Trophoblast cell (in vitro differentiated cells and primary cell): ENCODE results near the gene HOMER3.
"Not testable (repeated sequence)": the region's sequence is repeated elsewhere in the genome, so short reads cannot be mapped to it uniquely, and the experiment has no call there.

ENCODE experiments used
- DNase-seq, 2 donors: peaks; one replicate each; pipeline ENCODE4 v3.0.0-alpha.2; 2016
- H2AFZ ChIP-seq: 2 replicates; pipeline ENCODE4 v1.6.1; 2013; ENCODE audit warnings: low read length, moderate library complexity, mild to moderate bottlenecking; ENCODE audit not compliant: insufficient read depth, poor library complexity
- H2AK5ac ChIP-seq: 2 replicates; pipeline ENCODE4 v1.6.1; 2013; ENCODE audit warnings: mild to moderate bottlenecking, low read length
- H2BK120ac ChIP-seq: 2 replicates; pipeline ENCODE4 v1.6.1; 2013; ENCODE audit warnings: low read length, mild to moderate bottlenecking, moderate library complexity; ENCODE audit not compliant: insufficient read depth, poor library complexity
- H2BK12ac ChIP-seq: 2 replicates; pipeline ENCODE4 v1.6.1; 2013; ENCODE audit warnings: mild to moderate bottlenecking, low read length, moderate library complexity
- H2BK5ac ChIP-seq: 2 replicates; pipeline ENCODE4 v1.6.1; 2013; ENCODE audit warnings: low read length, low read depth, moderate library complexity, mild to moderate bottlenecking; ENCODE audit not compliant: poor library complexity
- H3K14ac ChIP-seq: 2 replicates; pipeline ENCODE4 v1.6.1; 2013; ENCODE audit warnings: mild to moderate bottlenecking, low read length
- H3K18ac ChIP-seq: 2 replicates; pipeline ENCODE4 v1.6.1; 2013; ENCODE audit warnings: mild to moderate bottlenecking, low read length
- H3K23ac ChIP-seq: 2 replicates; pipeline ENCODE4 v1.6.1; 2013; ENCODE audit warnings: low read length
- H3K27ac ChIP-seq: 2 replicates; pipeline ENCODE4 v1.5.1; 2013; ENCODE audit warnings: low read depth, mild to moderate bottlenecking, inconsistent platforms, low read length, moderate library complexity
- H3K27me3 ChIP-seq: 2 replicates; pipeline ENCODE4 v1.6.1; 2013; ENCODE audit warnings: inconsistent platforms, mild to moderate bottlenecking, low read length, moderate library complexity; ENCODE audit not compliant: insufficient read depth
- H3K36me3 ChIP-seq, 2 experiments: 1 replicate in 1 of 2; 2 replicates in 1 of 2; pipeline ENCODE4 v1.6.1; 2013; ENCODE audit warnings: low read length in 2 of 2, mild to moderate bottlenecking in 2 of 2, moderate library complexity in 1 of 2; ENCODE audit not compliant: insufficient read depth in 2 of 2, control insufficient read depth in 1 of 2
- H3K4ac ChIP-seq: 2 replicates; pipeline ENCODE4 v1.6.1; 2013; ENCODE audit warnings: low read depth, mild to moderate bottlenecking, low read length, moderate library complexity
- H3K4me1 ChIP-seq, 2 experiments: 1 replicate in 1 of 2; 2 replicates in 1 of 2; pipeline ENCODE4 v1.6.1; 2013; ENCODE audit warnings: low read length in 2 of 2, mild to moderate bottlenecking in 2 of 2, moderate library complexity in 1 of 2; ENCODE audit not compliant: insufficient read depth in 2 of 2, control insufficient read depth in 1 of 2
- H3K4me2 ChIP-seq: 2 replicates; pipeline ENCODE4 v1.6.1; 2013; ENCODE audit warnings: inconsistent platforms, mild to moderate bottlenecking, low read length, moderate library complexity
- H3K4me3 ChIP-seq: 2 replicates; pipeline ENCODE4 v1.5.1; 2013; ENCODE audit warnings: mild to moderate bottlenecking, low read depth, low read length, inconsistent platforms
- H3K79me1 ChIP-seq: one replicate; pipeline ENCODE4 v1.6.1; 2013; ENCODE audit warnings: low read length
- H3K79me2 ChIP-seq: 2 replicates; pipeline ENCODE4 v1.6.1; 2013; ENCODE audit warnings: low read length, mild to moderate bottlenecking; ENCODE audit not compliant: control insufficient read depth, insufficient read depth, poor library complexity
- H3K9ac ChIP-seq: 2 replicates; pipeline ENCODE4 v1.6.1; 2013; ENCODE audit warnings: mild to moderate bottlenecking, low read length
- H3K9me3 ChIP-seq: 2 replicates; pipeline ENCODE4 v1.6.1; 2013; ENCODE audit warnings: low read depth, mild to moderate bottlenecking, control low read depth, inconsistent platforms, low read length; ENCODE audit not compliant: insufficient read depth
- H4K12ac ChIP-seq: 2 replicates; pipeline ENCODE4 v1.6.1; 2013; ENCODE audit warnings: low read depth, mild to moderate bottlenecking, low read length, moderate library complexity
- H4K8ac ChIP-seq: 2 replicates; pipeline ENCODE4 v1.6.1; 2013; ENCODE audit warnings: low read depth, mild to moderate bottlenecking, low read length, moderate library complexity
- H4K91ac ChIP-seq: one replicate; pipeline ENCODE4 v1.6.1; 2013; ENCODE audit warnings: low read depth, mild to moderate bottlenecking, low read length, moderate library complexity
- WGBS: extraction: QIAGEN DNeasy Blood & Tissue Kit; methylation state at CpG from one replicate; pipeline ENCODE4 v1.1.7; 2013; ENCODE audit warnings: missing lambda C conversion rate; ENCODE audit not compliant: insufficient read length, insufficient coverage; ENCODE audit errors: extremely low coverage; 5-methylcytosine and 5-hydroxymethylcytosine counted together

HOMER3 gene

GRCh38 chr19:18903156-18904037 lies 37.6 kb downstream of the HOMER3 start:
- peaks cover 4 to 5% of the 10 kb centered on the region in 2 experiments for H3K4me1 ChIP-seq
- peaks cover 76 to 81% of the 10 kb centered on the region in 2 experiments for H3K36me3 ChIP-seq
- H3K4me3 ChIP-seq: no peak overlapping the region
- no peak overlapping the region for H2BK12ac ChIP-seq
- no peak overlapping the region for H2BK5ac ChIP-seq
- no peak overlapping the region for H2AK5ac ChIP-seq
- H3K27ac ChIP-seq: no peak overlapping the region
- no peak overlapping the region for H3K18ac ChIP-seq
- no peaks in the 10 kb centered on the region for H3K79me2 ChIP-seq
- H3K9me3 ChIP-seq: peaks cover 3% of the 10 kb centered on the region
- H3K4ac ChIP-seq: no peak overlapping the region
- WGBS: no CpG with 5 or more reads among the region's 29 CpGs
- DNase-seq: no peak
- no peak overlapping the region for H3K14ac ChIP-seq
- no peaks in the 10 kb centered on the region for H3K79me1 ChIP-seq
- H2AFZ ChIP-seq: no peak overlapping the region
- no peak overlapping the region for H3K23ac ChIP-seq
- H3K9ac ChIP-seq: no peak overlapping the region
- H2BK120ac ChIP-seq: no peak overlapping the region
- no peak overlapping the region for H4K8ac ChIP-seq
- no peaks in the 10 kb centered on the region for H3K27me3 ChIP-seq
- H4K12ac ChIP-seq: no peak overlapping the region
- H3K4me2 ChIP-seq: no peak overlapping the region
- no peak overlapping the region for H4K91ac ChIP-seq

- not testable (repeated sequence) for H4K12ac ChIP-seq, H3K4me2 ChIP-seq, H3K4me3 ChIP-seq, H3K79me2 ChIP-seq, H2AK5ac ChIP-seq, H3K27ac ChIP-seq, H2AFZ ChIP-seq, H4K91ac ChIP-seq, H3K18ac ChIP-seq, H2BK5ac ChIP-seq, H3K9ac ChIP-seq, H3K4me1 ChIP-seq, H3K27me3 ChIP-seq, H3K4ac ChIP-seq, H2BK120ac ChIP-seq, H3K23ac ChIP-seq, H3K79me1 ChIP-seq, DNase-seq, H3K9me3 ChIP-seq, H2BK12ac ChIP-seq, H3K14ac ChIP-seq, H4K8ac ChIP-seq
- WGBS: no CpG with 5 or more reads among the region's 5 CpGs
- H3K36me3 ChIP-seq: peaks cover 70 to 74% of the 10 kb centered on the region in 2 experiments
These were observed 38.5 kb downstream of the HOMER3 start for GRCh38 chr19:18902519-18902918.

DNA sequence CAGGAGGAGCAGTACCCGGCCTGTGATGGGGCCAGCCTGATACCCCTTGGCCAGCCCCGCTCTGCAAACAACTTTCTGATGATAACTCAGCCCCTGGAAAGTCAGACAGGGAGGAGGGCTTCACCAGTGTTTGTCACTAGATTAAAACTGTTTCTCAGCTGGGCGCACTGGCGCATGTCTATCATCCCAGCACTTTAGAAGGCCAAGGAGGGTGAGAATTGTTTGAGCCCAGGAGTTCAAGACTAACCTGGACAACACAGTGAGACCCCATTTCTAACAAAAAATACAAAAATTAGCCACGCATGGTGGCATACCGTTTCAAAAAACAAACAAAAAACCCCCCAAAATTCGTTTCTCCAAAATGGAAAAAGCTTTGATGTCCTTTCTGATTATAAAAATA lies 39.5 kb downstream of the HOMER3 start:
- no peak overlapping the region for H3K9ac ChIP-seq
- no peak overlapping the region for H4K12ac ChIP-seq
- no peak overlapping the region for H2BK5ac ChIP-seq
- H2BK120ac ChIP-seq: no peak overlapping the region
- no peak overlapping the region for H4K8ac ChIP-seq
- no peak overlapping the region for H3K18ac ChIP-seq
- DNase-seq: no peak
- no peak overlapping the region for H4K91ac ChIP-seq
- H3K27ac ChIP-seq: no peak overlapping the region
- peaks cover 7% of the 10 kb centered on the region for H3K9me3 ChIP-seq
- H3K4me1 ChIP-seq: peaks cover 7 to 8% of the 10 kb centered on the region in 2 experiments
- peaks cover 59 to 64% of the 10 kb centered on the region in 2 experiments for H3K36me3 ChIP-seq
- H3K4me2 ChIP-seq: no peak overlapping the region
- H3K4me3 ChIP-seq: no peak overlapping the region
- H3K79me1 ChIP-seq: no peaks in the 10 kb centered on the region
- 100% methylated on average over 2 of the region's 7 CpGs for WGBS
- H2AK5ac ChIP-seq: no peak overlapping the region
- H3K79me2 ChIP-seq: no peaks in the 10 kb centered on the region
- no peaks in the 10 kb centered on the region for H3K27me3 ChIP-seq
- no peak overlapping the region for H2BK12ac ChIP-seq
- no peak overlapping the region for H3K14ac ChIP-seq
- no peak overlapping the region for H3K23ac ChIP-seq
- H2AFZ ChIP-seq: no peak overlapping the region
- no peak overlapping the region for H3K4ac ChIP-seq

GRCh38 chr19:18900700-18901481 lies 40.1 kb downstream of the HOMER3 start:
- no peak overlapping the region for H2BK5ac ChIP-seq
- peaks cover 7 to 8% of the 10 kb centered on the region in 2 experiments for H3K4me1 ChIP-seq
- DNase-seq: no peak
- H3K4me2 ChIP-seq: no peak overlapping the region
- no peaks in the 10 kb centered on the region for H3K79me2 ChIP-seq
- no peak overlapping the region for H3K4ac ChIP-seq
- H3K27ac ChIP-seq: no peak overlapping the region
- no peak overlapping the region for H3K14ac ChIP-seq
- H3K79me1 ChIP-seq: no peaks in the 10 kb centered on the region
- H3K36me3 ChIP-seq: peaks cover 53 to 58% of the 10 kb centered on the region in 2 experiments
- H3K18ac ChIP-seq: no peak overlapping the region
- no peak overlapping the region for H4K12ac ChIP-seq
- H2BK120ac ChIP-seq: no peak overlapping the region
- no peak overlapping the region for H3K9ac ChIP-seq
- no peaks in the 10 kb centered on the region for H3K27me3 ChIP-seq
- no peak overlapping the region for H4K91ac ChIP-seq
- H2BK12ac ChIP-seq: no peak overlapping the region
- WGBS: no CpG with 5 or more reads among the region's 17 CpGs
- H3K9me3 ChIP-seq: peaks cover 7% of the 10 kb centered on the region
- no peak overlapping the region for H4K8ac ChIP-seq
- H3K23ac ChIP-seq: no peak overlapping the region
- no peak overlapping the region for H3K4me3 ChIP-seq
- no peak overlapping the region for H2AK5ac ChIP-seq
- H2AFZ ChIP-seq: no peak overlapping the region
